ENCODE data around the gene CCNA2. TPM values are rescaled to one million over a fixed set of nuclear protein-coding genes. Genes with fewer than 3 reads are reported as not detected.

CCNA2 gene
- total and polyA plus RNA-seq, 8 donors: 3.5 to 63.7 (median 30.1) TPM

GRCh38 chr4:121860121-121860520, 36.4 kb upstream of the CCNA2 start:
- no peak overlapping the region for H3K4me3 ChIP-seq
- DNase-seq (no peak), ATAC-seq (no peak)
- TF ChIP-seq, protein P1, sequence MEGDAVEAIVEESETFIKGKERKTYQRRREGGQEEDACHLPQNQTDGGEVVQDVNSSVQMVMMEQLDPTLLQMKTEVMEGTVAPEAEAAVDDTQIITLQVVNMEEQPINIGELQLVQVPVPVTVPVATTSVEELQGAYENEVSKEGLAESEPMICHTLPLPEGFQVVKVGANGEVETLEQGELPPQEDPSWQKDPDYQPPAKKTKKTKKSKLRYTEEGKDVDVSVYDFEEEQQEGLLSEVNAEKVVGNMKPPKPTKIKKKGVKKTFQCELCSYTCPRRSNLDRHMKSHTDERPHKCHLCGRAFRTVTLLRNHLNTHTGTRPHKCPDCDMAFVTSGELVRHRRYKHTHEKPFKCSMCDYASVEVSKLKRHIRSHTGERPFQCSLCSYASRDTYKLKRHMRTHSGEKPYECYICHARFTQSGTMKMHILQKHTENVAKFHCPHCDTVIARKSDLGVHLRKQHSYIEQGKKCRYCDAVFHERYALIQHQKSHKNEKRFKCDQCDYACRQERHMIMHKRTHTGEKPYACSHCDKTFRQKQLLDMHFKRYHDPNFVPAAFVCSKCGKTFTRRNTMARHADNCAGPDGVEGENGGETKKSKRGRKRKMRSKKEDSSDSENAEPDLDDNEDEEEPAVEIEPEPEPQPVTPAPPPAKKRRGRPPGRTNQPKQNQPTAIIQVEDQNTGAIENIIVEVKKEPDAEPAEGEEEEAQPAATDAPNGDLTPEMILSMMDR (IDR thresholded peaks at IDR 0.05): no peak
- H3K27ac ChIP-seq: no peak overlapping the region
- H3K4me1 ChIP-seq: no peaks in the 10 kb centered on the region
- intact Hi-C loops (cut with DNase I): no loop called here
- H3K36me3 ChIP-seq: peaks cover 0 to 17% of the 10 kb centered on the region in 2 donors
- H3K9me3 ChIP-seq: no peaks in the 10 kb centered on the region
- no peaks in the 10 kb centered on the region for H3K27me3 ChIP-seq

DNA sequence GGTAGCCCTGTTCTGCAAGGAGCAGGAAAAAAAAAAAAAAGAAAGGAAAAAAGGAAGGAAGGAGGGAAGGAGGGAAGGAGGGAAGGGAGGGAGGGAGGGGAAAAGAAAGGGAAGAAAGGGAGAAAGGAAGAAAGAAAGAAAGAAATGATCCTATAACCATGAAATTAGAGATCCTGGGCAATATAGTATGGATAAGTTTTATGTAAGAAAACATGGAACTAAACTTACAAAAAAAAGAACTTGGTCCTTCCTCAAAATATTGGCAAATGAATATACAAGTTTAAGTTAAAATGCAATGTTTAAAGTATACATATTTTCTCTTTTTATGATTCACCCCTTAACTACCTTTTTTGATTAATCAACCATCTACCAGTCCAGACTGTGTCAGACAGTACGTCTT, 27.7 kb upstream of the CCNA2 start:
- no peak overlapping the region for H3K4me3 ChIP-seq
- DNase-seq (no peak), ATAC-seq (no peak)
- no peaks in the 10 kb centered on the region for H3K27me3 ChIP-seq
- H3K4me1 ChIP-seq: no peaks in the 10 kb centered on the region
- H3K36me3 ChIP-seq: peaks cover 0 to 24% of the 10 kb centered on the region in 2 donors
- TF ChIP-seq, protein P1 (IDR thresholded peaks at IDR 0.05): no peak
- H3K9me3 ChIP-seq: no peaks in the 10 kb centered on the region
- no peak overlapping the region for H3K27ac ChIP-seq
- intact Hi-C loops (cut with DNase I): no loop called here

DNA sequence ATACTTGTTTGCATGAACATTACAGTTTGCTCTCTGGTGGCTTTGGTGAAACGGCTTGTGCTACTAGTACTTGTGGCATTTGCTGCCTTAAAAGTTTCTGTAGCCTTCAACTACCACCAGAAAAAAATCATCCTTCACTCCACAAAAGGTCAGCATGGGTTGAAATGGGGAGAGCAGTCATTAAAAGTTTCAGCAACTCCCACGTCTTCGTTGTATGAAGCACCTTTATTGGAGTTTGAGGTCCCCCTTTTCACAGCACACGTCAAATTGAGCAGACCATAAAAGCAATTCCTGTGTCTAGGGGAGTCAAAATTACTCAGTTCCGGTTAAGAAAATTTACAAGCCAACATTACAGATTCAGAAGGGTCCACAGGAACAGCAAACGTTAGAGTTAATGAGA, 23.0 kb upstream of the CCNA2 start:
- DNase-seq (no peak), ATAC-seq (no peak)
- no peaks in the 10 kb centered on the region for H3K27me3 ChIP-seq
- no peaks in the 10 kb centered on the region for H3K4me1 ChIP-seq
- intact Hi-C loops (cut with DNase I): no loop called here
- TF ChIP-seq, protein P1 (IDR thresholded peaks at IDR 0.05): no peak
- H3K4me3 ChIP-seq: no peak overlapping the region
- H3K36me3 ChIP-seq: peaks cover 0 to 59% of the 10 kb centered on the region in 2 donors
- no peaks in the 10 kb centered on the region for H3K9me3 ChIP-seq
- H3K27ac ChIP-seq: no peak overlapping the region

GRCh38 chr4:121842862-121843261, 19.2 kb upstream of the CCNA2 start:
- TF ChIP-seq, protein P1 (IDR thresholded peaks at IDR 0.05): no peak
- H3K27ac ChIP-seq: no peak overlapping the region
- H3K9me3 ChIP-seq: no peaks in the 10 kb centered on the region
- H3K36me3 ChIP-seq: peaks cover 0 to 65% of the 10 kb centered on the region in 2 donors
- intact Hi-C loops (cut with DNase I): no loop called here
- H3K4me3 ChIP-seq: no peak overlapping the region
- DNase-seq (no peak), ATAC-seq (no peak)
- no peaks in the 10 kb centered on the region for H3K4me1 ChIP-seq
- no peaks in the 10 kb centered on the region for H3K27me3 ChIP-seq

- intact Hi-C loops (cut with DNase I): no loop called here
- Histone ChIP-seq H3K4me1 (no peaks in the 10 kb centered on the region), H3K27ac (no peak overlapping the region), H3K27me3 (no peaks in the 10 kb centered on the region), H3K9me3 (no peaks in the 10 kb centered on the region), H3K36me3 (peaks cover 0 to 52% of the 10 kb centered on the region in 2 donors), H3K4me3 (no peak overlapping the region)
- ATAC-seq (no peak), DNase-seq (no peak)
- TF ChIP-seq, protein P1 (IDR thresholded peaks at IDR 0.05): no peak
Observed at GRCh38 chr4:121838136-121838535, 14.5 kb upstream of the CCNA2 start.
